Stimulated activated CD4-positive, alpha-beta T cell treated with anti-CD3 and anti-CD28 coated beads, TNF-alpha, amount 100 ng/mL, for 1 hour (primary cell): ENCODE data around the gene REXO5.

Source experiments
- DNase-seq, 3 donors: peaks; one replicate each; pipeline ENCODE4 v3.0.0-alpha.2; 2020; ENCODE audit warnings: low read depth in 3 of 3, low spot score in 1 of 3

Gene REXO5

GRCh38 chr16:20871941-20872815 lies 65.9 kb downstream of the REXO5 start:
- no peak for DNase-seq

GRCh38 chr16:20873331-20873730 lies 67.0 kb downstream of the REXO5 start:
- DNase-seq, result no peak

GRCh38 chr16:20874088-20874581 lies 67.8 kb downstream of the REXO5 start:
- DNase-seq, result no peak

GRCh38 chr16:20875355-20875650 lies 69.0 kb downstream of the REXO5 start:
- DNase-seq, result no peak

DNA sequence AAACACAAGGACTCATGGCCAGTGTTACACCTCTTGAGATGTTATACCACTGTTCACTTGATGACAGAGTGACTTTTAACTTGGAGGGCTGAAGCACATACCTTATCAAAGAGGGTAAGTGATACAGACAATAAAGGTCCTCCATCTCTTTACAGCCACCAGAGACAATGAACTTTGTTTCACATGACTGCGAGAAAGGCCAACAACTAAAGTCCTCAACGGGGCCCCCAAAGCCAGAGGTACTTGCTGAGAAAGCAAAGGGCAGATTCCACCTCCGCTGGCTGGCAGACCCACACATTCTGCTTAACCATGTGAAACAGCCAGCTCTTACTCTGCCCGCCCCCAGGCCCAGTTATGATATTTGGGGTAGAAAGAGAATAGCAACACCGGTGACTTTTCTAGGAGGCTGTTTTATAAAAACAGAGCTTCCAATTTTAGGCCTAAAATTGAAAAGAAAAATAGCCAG lies 72.4 kb downstream of the REXO5 start:
- no peak for DNase-seq

- DNase-seq, result no peak
Measured at GRCh38 chr16:20879175-20880040, 73.1 kb downstream of the REXO5 start.

- DNase-seq, result no peak
Measured at GRCh38 chr16:20880867-20881502, 74.7 kb downstream of the REXO5 start.

GRCh38 chr16:20881503-20881878 lies 75.2 kb downstream of the REXO5 start:
- no peak for DNase-seq

DNA sequence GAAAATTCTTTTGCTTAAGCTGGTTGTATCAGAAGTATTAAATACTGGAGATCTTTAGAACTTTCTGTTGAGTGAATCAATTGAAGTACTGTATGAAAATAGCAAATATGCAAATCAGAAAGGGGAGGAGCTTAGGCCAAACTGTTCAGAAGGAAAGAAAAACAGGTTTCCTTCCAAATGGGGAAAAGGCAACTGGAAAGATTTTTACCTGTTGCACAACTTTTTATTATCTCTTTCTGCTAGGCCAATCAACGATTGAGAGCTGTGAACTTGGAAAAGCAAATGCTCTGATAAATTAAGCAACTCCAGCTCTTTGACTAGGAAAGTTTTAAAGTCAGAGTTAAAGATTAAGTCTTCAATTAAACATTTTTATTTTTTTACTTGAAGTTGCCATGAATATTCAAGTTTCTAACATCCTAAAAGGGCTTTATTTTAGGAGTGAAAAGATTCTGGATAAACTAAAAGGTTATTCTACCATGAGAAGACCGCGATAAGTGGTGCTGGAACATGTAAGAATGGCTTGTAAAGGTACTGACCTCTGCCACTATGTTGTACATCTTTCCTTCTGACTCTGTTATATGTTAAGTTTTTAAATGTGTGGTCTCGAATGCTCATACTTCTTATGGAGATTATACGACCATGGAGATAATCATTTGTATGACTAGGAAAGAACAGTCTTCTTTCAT lies 77.4 kb downstream of the REXO5 start:
- no peak for DNase-seq

DNA sequence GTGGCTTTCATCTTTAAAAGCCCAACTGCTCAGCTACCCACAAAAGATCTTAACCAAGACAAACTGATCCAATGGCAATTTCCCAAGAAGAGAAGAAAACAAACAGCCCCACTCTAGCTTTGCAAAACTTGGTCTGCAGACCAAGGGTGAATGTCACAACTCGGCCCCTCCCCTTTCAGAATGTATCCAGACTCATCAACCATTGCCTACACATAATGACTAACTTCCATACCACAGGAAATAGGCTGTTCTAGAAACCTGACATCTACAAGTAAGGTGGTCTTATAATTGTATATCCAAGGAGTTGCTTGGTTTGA lies 77.9 kb downstream of the REXO5 start:
- DNase-seq, result no peak

GRCh38 chr16:20886320-20886719 lies 80.0 kb downstream of the REXO5 start:
- DNase-seq, result no peak

DNA sequence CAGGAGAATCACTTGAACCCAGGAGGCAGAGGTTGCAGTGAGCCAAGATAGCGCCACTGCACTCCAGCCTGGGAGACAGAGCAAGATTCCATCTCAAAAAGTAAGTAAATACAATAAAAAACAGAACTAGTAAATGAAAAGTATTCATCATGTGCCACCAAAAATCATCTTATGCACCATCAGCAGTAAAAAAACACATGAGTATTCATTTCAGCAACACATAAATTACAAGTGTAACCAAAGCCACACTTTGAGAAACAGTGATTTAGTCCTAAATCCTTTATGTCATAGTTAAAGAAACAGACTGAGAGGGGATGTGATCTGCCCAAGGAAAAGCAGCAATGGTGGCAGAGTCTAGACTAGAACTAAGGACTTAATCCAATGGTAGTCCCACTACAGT lies 80.9 kb downstream of the REXO5 start:
- no peak for DNase-seq

DNA sequence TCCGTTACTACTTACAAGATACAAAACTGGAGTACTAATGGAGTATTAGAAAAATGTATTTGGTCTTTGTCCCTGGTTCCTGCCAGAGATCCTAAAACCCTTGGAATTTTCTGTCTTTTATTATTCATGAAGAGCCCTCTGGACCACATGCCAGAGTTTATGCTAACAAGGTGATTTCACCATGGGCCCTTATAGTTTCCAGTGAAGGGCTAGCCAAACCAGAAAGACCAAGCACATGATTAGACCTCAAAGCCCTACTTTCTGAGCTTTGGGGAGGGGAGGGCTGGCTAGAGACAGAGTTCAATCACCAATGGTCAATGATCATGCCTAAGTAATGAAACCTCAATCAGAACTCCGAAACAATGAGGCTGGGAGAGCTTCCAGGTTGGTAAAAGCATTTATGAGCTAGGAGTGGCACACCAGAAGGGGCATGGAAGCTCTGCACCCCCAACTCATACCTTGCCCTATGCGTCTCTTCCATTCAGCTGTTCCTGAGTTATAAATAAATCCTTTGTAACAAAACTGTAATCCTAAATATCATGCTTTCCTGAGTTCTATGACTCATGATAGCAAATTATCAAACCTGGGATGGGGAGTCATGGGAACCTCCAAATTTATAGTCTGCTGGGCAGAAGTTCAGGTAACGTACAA lies 83.4 kb downstream of the REXO5 start:
- no peak for DNase-seq

DNA sequence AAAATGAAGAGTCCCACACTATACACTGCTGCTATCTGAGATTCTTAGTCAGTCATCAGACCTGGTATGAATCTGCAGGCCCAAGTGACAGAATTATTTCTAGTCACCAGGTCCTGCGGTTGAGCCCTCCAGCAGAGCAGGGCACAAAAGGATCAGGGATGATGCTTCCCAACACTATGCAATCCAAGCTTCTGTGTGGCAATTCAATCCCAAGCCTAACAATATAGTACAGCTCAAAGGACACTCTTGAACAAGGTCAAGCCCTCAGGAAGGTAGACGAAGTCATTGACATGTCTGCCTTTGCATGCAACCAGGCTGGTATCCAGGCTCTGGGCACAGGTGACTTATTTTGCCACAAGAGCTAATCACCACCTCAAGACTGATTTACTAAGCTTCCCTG lies 88.1 kb downstream of the REXO5 start:
- DNase-seq, result no peak

GRCh38 chr16:20897253-20897897 lies 91.0 kb downstream of the REXO5 start:
- no peak for DNase-seq

DNA sequence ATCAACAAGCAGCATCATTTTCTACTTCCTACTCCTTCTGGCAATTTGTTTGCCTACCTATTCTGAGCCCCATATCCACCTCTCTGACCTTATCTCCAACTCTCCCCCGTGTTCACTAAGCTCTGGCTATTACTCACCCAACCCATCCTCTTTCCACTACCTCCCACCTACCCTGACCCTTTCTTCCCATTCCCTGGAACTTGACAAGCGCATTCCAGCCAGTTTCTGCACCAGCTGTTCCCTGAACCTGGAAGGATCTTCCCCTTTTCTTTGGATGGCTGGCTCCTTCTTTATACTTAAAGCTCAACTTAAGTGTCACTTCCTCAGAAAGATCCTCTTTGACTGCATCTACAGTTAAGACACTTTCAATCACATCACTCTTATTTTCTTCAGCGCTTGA lies 91.6 kb downstream of the REXO5 start:
- DNase-seq, result no peak

DNA sequence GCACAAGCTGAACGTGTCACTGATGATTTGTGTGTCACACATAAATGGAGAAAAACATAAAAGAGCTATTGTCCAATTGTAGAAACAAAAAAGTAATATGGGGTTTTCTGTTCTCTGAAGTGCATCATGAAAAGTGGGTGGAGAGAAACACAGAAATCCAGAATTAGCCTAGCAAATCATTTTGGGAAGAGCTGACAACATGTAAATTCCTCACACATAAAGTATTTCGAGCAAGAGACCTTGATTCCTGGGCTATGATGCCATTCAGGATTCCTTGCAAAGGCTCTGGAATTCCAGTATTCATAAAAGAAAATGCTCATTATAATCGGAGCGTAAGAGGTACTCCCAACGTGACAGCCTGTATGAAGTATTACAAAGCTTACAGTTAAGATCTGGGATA lies 92.7 kb downstream of the REXO5 start:
- no peak for DNase-seq
